HG03571 (cell line): ENCODE data around the gene CENPP.

Experiments used
- ATAC-seq: cut with Tn5 transposase; IDR thresholded peaks from one replicate; pipeline ENCODE4 v1.9.1; 2021; ENCODE audit not compliant: unreplicated experiment

Gene CENPP

GRCh38 chr9:92312887-92313623, 12.7 kb upstream of the CENPP start:
- no peak for ATAC-seq

- no peak for ATAC-seq
These were observed 12.1 kb upstream of the CENPP start for GRCh38 chr9:92313624-92314012.

- no peak for ATAC-seq
These were observed 10.3 kb upstream of the CENPP start for GRCh38 chr9:92315456-92315855.

- no peak for ATAC-seq
These were observed 1.3 kb upstream of the CENPP start for GRCh38 chr9:92324431-92324830.

GRCh38 chr9:92324889-92325268, 874 bp upstream of the CENPP start:
- ATAC-seq = peak; percentile 3

GRCh38 chr9:92325991-92326500, 293 bp downstream of the CENPP start:
- no peak for ATAC-seq

GRCh38 chr9:92327283-92327850, 1.6 kb downstream of the CENPP start:
- ATAC-seq = no peak

- no peak for ATAC-seq
These were observed 2.5 kb downstream of the CENPP start for GRCh38 chr9:92328225-92328624.

- no peak for ATAC-seq
These were observed 7.0 kb downstream of the CENPP start for GRCh38 chr9:92332577-92333281.

- ATAC-seq = no peak
These were observed 7.5 kb downstream of the CENPP start for GRCh38 chr9:92333282-92333634.

- ATAC-seq = no peak
These were observed 15.8 kb downstream of the CENPP start for GRCh38 chr9:92341578-92341977.

GRCh38 chr9:92342825-92343488, 17.2 kb downstream of the CENPP start:
- no peak for ATAC-seq

- no peak for ATAC-seq
These were observed 19.8 kb downstream of the CENPP start for GRCh38 chr9:92345582-92345981.

- ATAC-seq = no peak
These were observed 24.3 kb downstream of the CENPP start for GRCh38 chr9:92349771-92350739.

- no peak for ATAC-seq
These were observed 25.0 kb downstream of the CENPP start for GRCh38 chr9:92350740-92351133.

- no peak for ATAC-seq
These were observed 27.3 kb downstream of the CENPP start for GRCh38 chr9:92353051-92353450.

GRCh38 chr9:92359394-92359995, 33.7 kb downstream of the CENPP start:
- no peak for ATAC-seq

- ATAC-seq = no peak
These were observed 34.3 kb downstream of the CENPP start for GRCh38 chr9:92360083-92360482.

- no peak for ATAC-seq
These were observed 43.3 kb downstream of the CENPP start for GRCh38 chr9:92369075-92369474.

- ATAC-seq = no peak
These were observed 47.4 kb downstream of the CENPP start for GRCh38 chr9:92373167-92373566.
